Caco-2 (cell line): ENCODE measurements around the gene USP34. TPM values are rescaled to one million over a fixed set of nuclear protein-coding genes. Genes with fewer than 3 reads are reported as not detected.

Experiments used
- BruUV-seq: library from RNA; stranded (reverse); fragments of 400-500 nt; replicated peaks from 2 replicates; lab custom pipeline; 2021; lab: Mats Ljungman, UMichigan
- CTCF ChIA-PET: fragments of 300-600 bp; sonication (Branson Sonifier 250); formaldehyde crosslinking; loops from one replicate; lab custom pipeline; 2022; ENCODE audit warnings: antibody characterized with exemption; lab: Charles Lee
- POLR2A ChIA-PET: fragments of 300-600 bp; sonication (Branson Sonifier 250); formaldehyde crosslinking; loops from one replicate; lab custom pipeline; 2022; ENCODE audit warnings: antibody characterized with exemption; lab: Charles Lee
- DNase-seq, 2 experiments: peaks; one replicate each; pipeline versions ENCODE4 v3.0.0 to v3.0.0-alpha.2; 2020 to 2022
- H3K27me3 ChIP-seq: replicated peaks from 2 replicates; pipeline ENCODE4 v1.6.0; 2011; ENCODE audit warnings: low read length; ENCODE audit not compliant: control insufficient read depth, insufficient read depth
- H3K36me3 ChIP-seq: 2 replicates; pipeline ENCODE4 v1.5.1; 2011; ENCODE audit warnings: low read length; ENCODE audit not compliant: control insufficient read depth, insufficient read depth
- H3K4me1 ChIP-seq: fragments of 250-450 bp; sonication (Bioruptor Pico); 2 replicates; pipeline ENCODE4 v1.5.1; 2020; ENCODE audit warnings: mild to moderate bottlenecking
- H3K4me3 ChIP-seq: 2 replicates; pipeline ENCODE4 v1.5.1; 2011; ENCODE audit warnings: low read depth, mild to moderate bottlenecking, control low read depth, low read length
- H3K9me3 ChIP-seq: fragments of 250-450 bp; sonication (Bioruptor Pico); 2 replicates; pipeline ENCODE4 v1.5.1; 2020; ENCODE audit warnings: mild to moderate bottlenecking, moderate library complexity
- H3K27ac Mint-ChIP-seq: one replicate; pipeline ENCODE4 v1.8.0; 2022; ENCODE audit warnings: mixed read lengths; ENCODE audit not compliant: unreplicated experiment
- H3K27me3 Mint-ChIP-seq: one replicate; pipeline ENCODE4 v1.8.0; 2022; ENCODE audit warnings: mixed read lengths; ENCODE audit not compliant: insufficient read depth, unreplicated experiment
- H3K36me3 Mint-ChIP-seq: one replicate; pipeline ENCODE4 v1.8.0; 2022; ENCODE audit warnings: mild to moderate bottlenecking, mixed read lengths; ENCODE audit not compliant: insufficient read depth, unreplicated experiment
- H3K4me1 Mint-ChIP-seq: one replicate; pipeline ENCODE4 v1.8.0; 2022; ENCODE audit warnings: low read depth, mixed read lengths; ENCODE audit not compliant: unreplicated experiment
- H3K4me3 Mint-ChIP-seq: one replicate; pipeline ENCODE4 v1.8.0; 2022; ENCODE audit warnings: mild to moderate bottlenecking, moderate library complexity, mixed read lengths; ENCODE audit not compliant: unreplicated experiment
- H3K9me3 Mint-ChIP-seq: one replicate; pipeline ENCODE4 v1.8.0; 2022; ENCODE audit warnings: mixed read lengths; ENCODE audit not compliant: unreplicated experiment
- intact Hi-C: fragments of 100-400 bp; cut with micrococcal nuclease; formaldehyde crosslinking; loops from one replicate; pipeline ENCODE4 v1.10.0; 2022; ENCODE audit not compliant: unreplicated experiment
- total RNA-seq: library from RNA; stranded (reverse); gene quantifications from 2 replicates; pipeline ENCODE4 v1.2.3, GENCODE V29; 2022
- TF ChIP-seq, protein P1 (sequence below), 2 experiments: fragments of 200-600 bp in 1 of 2; IDR thresholded peaks; 1 replicate in 1 of 2; 2 replicates in 1 of 2; pipeline versions ENCODE4 v1.5.1 to v1.8.0; 2011 to 2022; ENCODE audit warnings: antibody characterized with exemption in 1 of 2, control low read depth in 1 of 2, inconsistent platforms in 1 of 2, low read depth in 1 of 2, low read length in 1 of 2, mild to moderate bottlenecking in 1 of 2, moderate library complexity in 1 of 2; ENCODE audit not compliant: insufficient read depth in 1 of 2, severe bottlenecking in 1 of 2, unreplicated experiment in 1 of 2

Gene USP34
- total RNA-seq, 1 experiment from 2014 or later, result 100 TPM

GRCh38 chr2:61275575-61276184 lies 195.2 kb downstream of the USP34 start:
- H3K27ac Mint-ChIP-seq, result no peak overlapping the region

DNA sequence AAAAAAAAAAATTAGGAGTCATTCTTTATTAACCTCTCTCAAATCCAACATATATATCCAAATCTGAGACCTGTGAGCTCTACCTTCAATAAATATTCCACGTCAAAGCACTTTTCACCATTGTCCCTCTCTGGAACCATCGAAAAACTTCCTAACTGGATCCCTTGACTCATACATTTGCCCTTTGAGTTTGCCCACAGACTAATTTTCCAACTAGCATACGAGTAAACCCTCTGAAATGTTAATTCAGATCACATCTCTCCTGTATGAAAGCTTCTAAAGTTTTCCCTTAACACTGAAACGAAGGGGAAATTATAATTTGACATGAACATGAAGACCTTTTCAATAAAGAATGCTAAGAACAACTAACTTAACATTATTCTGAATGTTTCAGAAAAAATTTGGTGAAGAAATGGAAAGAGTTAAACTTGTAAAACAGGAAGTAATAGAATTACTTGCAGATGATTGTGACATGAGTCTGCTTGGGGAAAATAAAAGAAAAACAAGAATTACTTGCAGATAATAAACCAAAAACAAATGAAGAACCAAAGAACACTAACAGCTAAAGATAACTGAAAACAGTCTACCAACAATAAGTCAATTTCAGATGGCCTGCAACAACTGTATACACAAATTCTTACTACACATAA lies 198.3 kb downstream of the USP34 start:
- Mint-ChIP-seq H3K4me1 (peaks cover 6% of the 10 kb centered on the region), H3K27ac (no peak overlapping the region), H3K36me3 (peaks cover 43% of the 10 kb centered on the region), H3K4me3 (no peak overlapping the region), H3K27me3 (no peaks in the 10 kb centered on the region), H3K9me3 (no peaks in the 10 kb centered on the region)
- H3K27me3 ChIP-seq, result no peaks in the 10 kb centered on the region
- POLR2A ChIA-PET, result no interaction called here
- H3K36me3 ChIP-seq, result no peaks in the 10 kb centered on the region
- H3K9me3 ChIP-seq, result no peaks in the 10 kb centered on the region
- intact Hi-C loops, result no loop called here
- CTCF ChIA-PET, result interaction anchor here (0.6 kb wide), 1 partner anchor 43 kb away, joined by 3 read pairs; no protein-coding TSS in a partner anchor
- H3K4me3 ChIP-seq, result no peak overlapping the region
- BruUV-seq, result no TSS peak
- no peak for DNase-seq
- no peaks in the 10 kb centered on the region for H3K4me1 ChIP-seq
- TF ChIP-seq, protein P1, sequence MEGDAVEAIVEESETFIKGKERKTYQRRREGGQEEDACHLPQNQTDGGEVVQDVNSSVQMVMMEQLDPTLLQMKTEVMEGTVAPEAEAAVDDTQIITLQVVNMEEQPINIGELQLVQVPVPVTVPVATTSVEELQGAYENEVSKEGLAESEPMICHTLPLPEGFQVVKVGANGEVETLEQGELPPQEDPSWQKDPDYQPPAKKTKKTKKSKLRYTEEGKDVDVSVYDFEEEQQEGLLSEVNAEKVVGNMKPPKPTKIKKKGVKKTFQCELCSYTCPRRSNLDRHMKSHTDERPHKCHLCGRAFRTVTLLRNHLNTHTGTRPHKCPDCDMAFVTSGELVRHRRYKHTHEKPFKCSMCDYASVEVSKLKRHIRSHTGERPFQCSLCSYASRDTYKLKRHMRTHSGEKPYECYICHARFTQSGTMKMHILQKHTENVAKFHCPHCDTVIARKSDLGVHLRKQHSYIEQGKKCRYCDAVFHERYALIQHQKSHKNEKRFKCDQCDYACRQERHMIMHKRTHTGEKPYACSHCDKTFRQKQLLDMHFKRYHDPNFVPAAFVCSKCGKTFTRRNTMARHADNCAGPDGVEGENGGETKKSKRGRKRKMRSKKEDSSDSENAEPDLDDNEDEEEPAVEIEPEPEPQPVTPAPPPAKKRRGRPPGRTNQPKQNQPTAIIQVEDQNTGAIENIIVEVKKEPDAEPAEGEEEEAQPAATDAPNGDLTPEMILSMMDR (IDR thresholded peaks at IDR 0.05; ENCODE audit: insufficient read depth in 1 of 2, low read depth in 1 of 2, low read length in 1 of 2, severe bottlenecking in 1 of 2, unreplicated experiment in 1 of 2), result no peak

More at GRCh38 chr2:61275575-61276184, 195.2 kb downstream of the USP34 start:
- Histone ChIP-seq H3K36me3 (no peaks in the 10 kb centered on the region), H3K9me3 (no peaks in the 10 kb centered on the region), H3K4me3 (no peak overlapping the region), H3K4me1 (no peaks in the 10 kb centered on the region), H3K27me3 (no peaks in the 10 kb centered on the region)
- Mint-ChIP-seq H3K4me3 (no peak overlapping the region), H3K4me1 (peaks cover 6% of the 10 kb centered on the region), H3K27me3 (no peaks in the 10 kb centered on the region), H3K36me3 (peaks cover 52% of the 10 kb centered on the region), H3K9me3 (no peaks in the 10 kb centered on the region)
- intact Hi-C loops, result no loop called here
- ChIA-PET CTCF (no interaction called here), POLR2A (no interaction called here)
- no TSS peak for BruUV-seq
- no peak for DNase-seq
- TF ChIP-seq, protein P1 (IDR thresholded peaks at IDR 0.05; ENCODE audit: insufficient read depth in 1 of 2, low read depth in 1 of 2, low read length in 1 of 2, severe bottlenecking in 1 of 2, unreplicated experiment in 1 of 2), result no peak

- H3K9me3 Mint-ChIP-seq, result no peaks in the 10 kb centered on the region
- no peak overlapping the region for H3K4me3 Mint-ChIP-seq
- H3K27ac Mint-ChIP-seq, result no peak overlapping the region
- intact Hi-C loops, result no loop called here
- Histone ChIP-seq H3K4me1 (no peaks in the 10 kb centered on the region), H3K27me3 (no peaks in the 10 kb centered on the region), H3K36me3 (no peaks in the 10 kb centered on the region; the same call in 1 of the 2 replicates), H3K4me3 (no peak overlapping the region), H3K9me3 (no peaks in the 10 kb centered on the region)
- H3K36me3 Mint-ChIP-seq, result peaks cover 48% of the 10 kb centered on the region
- H3K27me3 Mint-ChIP-seq, result no peaks in the 10 kb centered on the region
- TF ChIP-seq, protein P1 (IDR thresholded peaks at IDR 0.05; ENCODE audit: insufficient read depth in 1 of 2, low read depth in 1 of 2, low read length in 1 of 2, severe bottlenecking in 1 of 2, unreplicated experiment in 1 of 2), result no peak
- BruUV-seq, result no TSS peak
- peaks cover 14% of the 10 kb centered on the region for H3K4me1 Mint-ChIP-seq
- DNase-seq, result no peak
- ChIA-PET POLR2A (no interaction called here), CTCF (no interaction called here)
These were observed 202.6 kb downstream of the USP34 start for GRCh38 chr2:61268249-61268648.
